Measurements from ENCODE around the gene LRRC58.

- TF ChIP-seq CTCF (IDR thresholded peaks at IDR 0.05) (no peak), POLR2A (IDR thresholded peaks at IDR 0.05) (no peak)
Observed at GRCh38 chr3:120332646-120333045, 16.5 kb downstream of the LRRC58 start.
